Heart right ventricle (tissue), 16 donors: Measurements from ENCODE around the gene IDH3G. TPM values are rescaled to one million over a fixed set of nuclear protein-coding genes. Genes with fewer than 3 reads are reported as not detected.

Experiments
- ATAC-seq, 8 donors: fragments of 200-7000 bp; cut with Tn5 transposase; one replicate each; pipeline ENCODE4 v1.9.1; 2020; ENCODE audit warnings: mild to moderate bottlenecking in 8 of 8, moderate library complexity in 8 of 8, moderate number of reproducible peaks in 1 of 8
- DNase-seq, 2 donors: peaks; one replicate each; pipeline ENCODE4 v3.0.0-alpha.2; 2020
- H3K27ac ChIP-seq, 10 donors: fragments of 200-600 bp; sonication (generic) in 2 of 10; one replicate each; pipeline versions ENCODE4 v1.5.0 to v1.8.0; 2020 to 2022; ENCODE audit warnings: mild to moderate bottlenecking in 3 of 10
- H3K27me3 ChIP-seq, 7 donors: fragments of 200-600 bp; one replicate each; pipeline ENCODE4 v1.8.0; 2021 to 2022; ENCODE audit warnings: mild to moderate bottlenecking in 2 of 7
- H3K36me3 ChIP-seq, 9 donors: fragments of 200-600 bp; sonication (generic) in 1 of 9; one replicate each; pipeline versions ENCODE4 v1.5.0 to v1.8.0; 2020 to 2022; ENCODE audit warnings: mild to moderate bottlenecking in 2 of 9
- H3K4me1 ChIP-seq, 9 donors: fragments of 200-600 bp; sonication (generic) in 1 of 9; one replicate each; pipeline versions ENCODE4 v1.5.0 to v1.8.0; 2020 to 2022; ENCODE audit warnings: mild to moderate bottlenecking in 4 of 9
- H3K4me3 ChIP-seq, 10 donors: fragments of 200-600 bp; sonication (generic) in 2 of 10; one replicate each; pipeline versions ENCODE4 v1.5.0 to v1.8.0; 2020 to 2022; ENCODE audit warnings: mild to moderate bottlenecking in 7 of 10, moderate library complexity in 2 of 10
- H3K9me3 ChIP-seq, 11 donors: fragments of 200-600 bp in 10 of 11; sonication (generic) in 2 of 11; one replicate each; pipeline versions ENCODE4 v1.5.0 to v1.8.0; 2013 to 2022; ENCODE audit warnings: mild to moderate bottlenecking in 2 of 11, control low read depth in 1 of 11, moderate library complexity in 1 of 11
- WGBS, 2 donors: extraction: QIAGEN DNeasy Blood & Tissue Kit; methylation state at CpG; one replicate each; pipeline ENCODE4 v1.1.7; 2013; ENCODE audit warnings: inconsistent platforms in 1 of 2; 5-methylcytosine and 5-hydroxymethylcytosine counted together
- intact Hi-C, 10 donors: fragments of 100-400 bp; cut with DNase I; formaldehyde crosslinking; loops; one replicate each; pipeline versions ENCODE4 v1.11.1 to v1.14.2; 2022
- polyA plus RNA-seq, 2 donors: library from polyadenylated mRNA; stranded (reverse); fragments of 200-250 nt; gene quantifications; one replicate each; pipeline ENCODE4 v1.2.3, GENCODE V29; 2013
- total RNA-seq, 10 donors: library from RNA; stranded (reverse); fragmentation: NEBNext Ultra II Directional in 3 of 10; extraction: Animal tissue kit (Norgen Biotek cat#: 25700) in 3 of 10; gene quantifications; one replicate each; pipeline versions ENCODE4 v1.2.1 to v1.2.4, GENCODE V29; 2021 to 2023
- TF ChIP-seq, protein P1 (sequence below), 9 donors: fragments of 200-600 bp; sonication (generic) in 2 of 9; IDR thresholded peaks; one replicate each; pipeline versions ENCODE4 v1.5.0 to v1.8.0; 2021 to 2022; ENCODE audit warnings: antibody characterized with exemption in 9 of 9, mild to moderate bottlenecking in 5 of 9, moderate library complexity in 1 of 9
- donor health status: Arrhythmogenic right ventricular cardiomyopathy.
- donor health status: ischemic (EF 13 %, LVEDD 7.1; RV severe dilation, severe dysfunction).
- donor health status: healthy with polysubstance abuse.
- donor health status: DM: no; HTN: yes; CAD: no.
- donor health status: DM: no; HTN: no; CAD: no.
- donor health status: ischemic (EF 25% LVEDD 6.9; RV normal size, moderate dysfunction).
- donor health status: ischemic (EF 25% LVEDD 5.7; RV mildly dilated, moderate dysfunction).
- donor health status: healthy.
- donor health status: DM: yes; HTN: yes; CAD: no.
- donor health status: Ischemic cardiomyopathy.
- donor health status: ischemic (EF 35%, LVEDD 5.7; RV mildly dilated, moderate dysfunction).
- donor health status: nonischemic (EF 11% LVEDD 7.7; RV severe dilation, severe dysfunction).
- donor health status: DM: yes; HTN: yes; CAD: no.
- donor health status: PGD.
- donor health status: ischemic (EF 29% LVEDD 5.4; RV normal size, mild dysfunction).
- donor health status: nonischemic (EF 23%, LVEDD 6.1; RV moderate dilation, normal function).

The IDH3G gene
- total and polyA plus RNA-seq, 12 donors = 58.7 to 97.2 (median 74.5) TPM

GRCh38 chrX:153807976-153808375 is 13.8 kb upstream of the IDH3G start:
- ATAC-seq = no peak
- no peaks in the 10 kb centered on the region for H3K36me3 ChIP-seq
- intact Hi-C loops = no loop called here
- H3K27me3 ChIP-seq = peaks cover 0 to 23% (median 0%) of the 10 kb centered on the region in 7 donors
- TF ChIP-seq, protein P1, sequence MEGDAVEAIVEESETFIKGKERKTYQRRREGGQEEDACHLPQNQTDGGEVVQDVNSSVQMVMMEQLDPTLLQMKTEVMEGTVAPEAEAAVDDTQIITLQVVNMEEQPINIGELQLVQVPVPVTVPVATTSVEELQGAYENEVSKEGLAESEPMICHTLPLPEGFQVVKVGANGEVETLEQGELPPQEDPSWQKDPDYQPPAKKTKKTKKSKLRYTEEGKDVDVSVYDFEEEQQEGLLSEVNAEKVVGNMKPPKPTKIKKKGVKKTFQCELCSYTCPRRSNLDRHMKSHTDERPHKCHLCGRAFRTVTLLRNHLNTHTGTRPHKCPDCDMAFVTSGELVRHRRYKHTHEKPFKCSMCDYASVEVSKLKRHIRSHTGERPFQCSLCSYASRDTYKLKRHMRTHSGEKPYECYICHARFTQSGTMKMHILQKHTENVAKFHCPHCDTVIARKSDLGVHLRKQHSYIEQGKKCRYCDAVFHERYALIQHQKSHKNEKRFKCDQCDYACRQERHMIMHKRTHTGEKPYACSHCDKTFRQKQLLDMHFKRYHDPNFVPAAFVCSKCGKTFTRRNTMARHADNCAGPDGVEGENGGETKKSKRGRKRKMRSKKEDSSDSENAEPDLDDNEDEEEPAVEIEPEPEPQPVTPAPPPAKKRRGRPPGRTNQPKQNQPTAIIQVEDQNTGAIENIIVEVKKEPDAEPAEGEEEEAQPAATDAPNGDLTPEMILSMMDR (IDR thresholded peaks at IDR 0.05) = no peak
- WGBS, 2 donors = 95% methylated on average over 10 to 19 of the region's 19 CpGs
- peaks cover 0 to 6% (median 0%) of the 10 kb centered on the region in 11 donors for H3K9me3 ChIP-seq
- H3K4me1 ChIP-seq = no peaks in the 10 kb centered on the region
- H3K27ac ChIP-seq = no peak overlapping the region
- no peak for DNase-seq
- H3K4me3 ChIP-seq = no peak overlapping the region

- peak in 1 of 8 donors; percentile 5 for ATAC-seq
- Histone ChIP-seq H3K4me1 (no peaks in the 10 kb centered on the region), H3K27ac (no peak overlapping the region), H3K4me3 (no peak overlapping the region), H3K27me3 (peaks cover 0 to 23% (median 0%) of the 10 kb centered on the region in 7 donors), H3K9me3 (peaks cover 0 to 6% (median 0%) of the 10 kb centered on the region in 11 donors), H3K36me3 (no peaks in the 10 kb centered on the region)
- TF ChIP-seq, protein P1 (IDR thresholded peaks at IDR 0.05) = no peak
- WGBS, 2 donors = 94 to 95% methylated on average over 25 to 28 of the region's 28 CpGs
- intact Hi-C loops = no loop called here
- no peak for DNase-seq
Measured at GRCh38 chrX:153806999-153807575, 12.9 kb upstream of the IDH3G start.

GRCh38 chrX:153805436-153805835 is 11.3 kb upstream of the IDH3G start:
- TF ChIP-seq, protein P1 (IDR thresholded peaks at IDR 0.05) = no peak
- Histone ChIP-seq H3K4me3 (no peak overlapping the region), H3K27me3 (peaks cover 0 to 9% (median 0%) of the 10 kb centered on the region in 7 donors), H3K27ac (no peak overlapping the region), H3K4me1 (no peaks in the 10 kb centered on the region), H3K9me3 (peaks cover 0 to 6% (median 0%) of the 10 kb centered on the region in 11 donors), H3K36me3 (no peaks in the 10 kb centered on the region)
- WGBS, 2 donors = 84 to 89% methylated on average over 8 to 13 of the region's 13 CpGs
- ATAC-seq (no peak), DNase-seq (no peak)
- intact Hi-C loops = no loop called here

GRCh38 chrX:153804621-153805020 is 10.4 kb upstream of the IDH3G start:
- intact Hi-C loops = no loop called here
- Histone ChIP-seq H3K27ac (no peak overlapping the region), H3K27me3 (peaks cover 0 to 3% (median 0%) of the 10 kb centered on the region in 7 donors), H3K4me3 (no peak overlapping the region), H3K9me3 (peaks cover 0 to 6% (median 0%) of the 10 kb centered on the region in 11 donors), H3K4me1 (no peaks in the 10 kb centered on the region), H3K36me3 (no peaks in the 10 kb centered on the region)
- no peak for ATAC-seq
- DNase-seq = no peak
- TF ChIP-seq, protein P1 (IDR thresholded peaks at IDR 0.05) = no peak
- 92% methylated on average over 15 to 25 of the region's 25 CpGs for WGBS, 2 donors
